ENCODE results near the gene SUSD2.

Gene SUSD2

DNA sequence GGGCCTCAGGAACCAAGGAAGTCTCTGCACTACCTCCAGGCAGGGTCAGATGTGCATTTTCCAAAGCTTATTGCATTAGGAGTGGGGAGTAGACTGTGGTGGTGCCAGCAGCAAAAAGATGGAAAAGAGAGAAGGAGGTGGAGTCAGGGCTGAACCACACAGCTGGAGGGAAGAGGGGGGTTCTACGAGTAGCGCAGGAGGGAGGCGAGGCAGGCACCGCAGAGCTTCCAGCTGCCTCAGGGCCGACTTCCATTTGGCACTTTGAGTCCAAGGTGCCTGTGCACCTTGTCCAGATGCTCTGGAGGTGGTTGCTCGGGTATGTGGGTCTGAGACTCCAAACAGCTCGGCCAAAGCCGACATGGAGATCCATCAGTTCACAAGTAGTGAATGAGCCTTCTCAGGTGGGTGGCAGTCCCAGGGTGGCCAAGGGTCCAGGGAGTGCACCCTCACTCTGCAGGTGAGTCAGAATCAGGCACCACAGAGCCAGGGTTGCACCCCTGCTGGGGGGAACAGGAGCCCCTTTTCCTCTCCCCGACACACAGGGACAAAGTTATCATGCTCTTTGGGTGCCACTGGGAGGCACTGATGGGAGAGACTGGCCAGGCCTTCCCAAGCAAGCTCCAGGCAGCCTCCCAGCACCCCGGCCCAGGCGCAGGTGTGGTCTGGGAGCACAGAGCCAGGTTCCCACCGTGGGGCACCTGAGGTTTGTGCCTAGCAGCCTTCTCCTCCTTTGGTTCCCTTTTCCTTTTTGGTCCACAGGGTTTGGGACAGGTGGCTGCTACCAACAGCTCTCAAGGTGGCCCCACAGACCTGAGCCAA lies 33.4 kb downstream of the SUSD2 start:
- H3K9me3 ChIP-seq (ENCODE audit: low read length) = no peaks in the 10 kb centered on the region
- H3K4me2 ChIP-seq (ENCODE audit: low read length) = no peak overlapping the region
- no peaks in the 10 kb centered on the region for H4K20me1 ChIP-seq (ENCODE audit: insufficient read depth, low read length)
- H3K79me2 ChIP-seq (ENCODE audit: insufficient read depth, low read length) = no peaks in the 10 kb centered on the region
- no peak overlapping the region for H3K27ac ChIP-seq (ENCODE audit: low read depth, low read length, poor library complexity, severe bottlenecking)
- no peak overlapping the region for H2AFZ ChIP-seq (ENCODE audit: low read length)
- H3K27me3 ChIP-seq (ENCODE audit: insufficient read depth, low read length) = no peaks in the 10 kb centered on the region; the same call in 1 of the 2 replicates
- H3K4me1 ChIP-seq (ENCODE audit: insufficient read depth, low read length, severe bottlenecking) = no peaks in the 10 kb centered on the region
- TF ChIP-seq CTCF (IDR thresholded peaks at IDR 0.05; ENCODE audit: low read length) (no peak), EZH2 (IDR thresholded peaks at IDR 0.05; ENCODE audit: borderline replicate concordance, low read length) (no peak)
- H3K9ac ChIP-seq (ENCODE audit: low read length) = no peak overlapping the region
- H3K4me3 ChIP-seq (ENCODE audit: low read depth, low read length, poor library complexity, severe bottlenecking) = no peak overlapping the region
- H3K36me3 ChIP-seq (ENCODE audit: insufficient read depth, low read length) = no peaks in the 10 kb centered on the region
- no peaks in the 10 kb centered on the region for H3K9me2 ChIP-seq (ENCODE audit: low read depth, low read length)
- H3F3A ChIP-seq (ENCODE audit: insufficient read depth, low read length) = no peaks in the 10 kb centered on the region

GRCh38 chr22:24216541-24217209 lies 35.4 kb downstream of the SUSD2 start:
- TF ChIP-seq CTCF (IDR thresholded peaks at IDR 0.05; ENCODE audit: low read length) (no peak), EZH2 (IDR thresholded peaks at IDR 0.05; ENCODE audit: borderline replicate concordance, low read length) (no peak)
- Histone ChIP-seq H3K9me3 (ENCODE audit: low read length) (no peaks in the 10 kb centered on the region), H4K20me1 (ENCODE audit: insufficient read depth, low read length) (no peaks in the 10 kb centered on the region), H3F3A (ENCODE audit: insufficient read depth, low read length) (no peaks in the 10 kb centered on the region), H3K4me1 (ENCODE audit: insufficient read depth, low read length, severe bottlenecking) (no peaks in the 10 kb centered on the region), H3K27ac (ENCODE audit: low read depth, low read length, poor library complexity, severe bottlenecking) (no peak overlapping the region), H2AFZ (ENCODE audit: low read length) (no peak overlapping the region), H3K4me2 (ENCODE audit: low read length) (no peak overlapping the region), H3K9ac (ENCODE audit: low read length) (no peak overlapping the region), H3K36me3 (ENCODE audit: insufficient read depth, low read length) (no peaks in the 10 kb centered on the region), H3K4me3 (ENCODE audit: low read depth, low read length, poor library complexity, severe bottlenecking) (no peak overlapping the region), H3K9me2 (ENCODE audit: low read depth, low read length) (no peaks in the 10 kb centered on the region), H3K79me2 (ENCODE audit: insufficient read depth, low read length) (no peaks in the 10 kb centered on the region), H3K27me3 (ENCODE audit: insufficient read depth, low read length) (no peaks in the 10 kb centered on the region; the same call in 1 of the 2 replicates)

DNA sequence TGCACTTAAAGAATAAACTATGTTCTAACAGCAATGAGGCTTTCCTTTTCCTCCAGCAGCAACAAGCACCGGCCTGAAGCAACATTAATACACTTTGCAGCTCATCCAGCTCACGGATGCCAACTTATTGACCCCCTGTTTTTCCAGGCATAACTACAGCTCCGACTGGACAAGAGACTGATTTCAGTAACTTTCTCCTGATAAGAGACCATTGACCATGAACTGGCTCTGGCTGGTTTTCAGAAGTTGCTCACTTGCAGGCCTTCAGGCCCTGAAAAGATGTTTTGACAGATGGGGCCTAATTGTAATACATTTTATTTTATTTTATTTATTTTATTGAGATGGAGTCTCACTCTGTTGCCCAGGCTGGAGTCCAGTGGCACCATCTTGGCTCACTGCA lies 36.1 kb downstream of the SUSD2 start:
- H4K20me1 ChIP-seq (ENCODE audit: insufficient read depth, low read length) = no peaks in the 10 kb centered on the region
- no peak overlapping the region for H3K27ac ChIP-seq (ENCODE audit: low read depth, low read length, poor library complexity, severe bottlenecking)
- no peak overlapping the region for H3K4me2 ChIP-seq (ENCODE audit: low read length)

More for the DNA sequence above, 36.1 kb downstream of the SUSD2 start:
- no peaks in the 10 kb centered on the region for H3K79me2 ChIP-seq (ENCODE audit: insufficient read depth, low read length)
- no peaks in the 10 kb centered on the region for H3F3A ChIP-seq (ENCODE audit: insufficient read depth, low read length)
- no peaks in the 10 kb centered on the region for H3K36me3 ChIP-seq (ENCODE audit: insufficient read depth, low read length)
- H3K9me2 ChIP-seq (ENCODE audit: low read depth, low read length) = no peaks in the 10 kb centered on the region
- no peak overlapping the region for H3K9ac ChIP-seq (ENCODE audit: low read length)
- no peaks in the 10 kb centered on the region for H3K4me1 ChIP-seq (ENCODE audit: insufficient read depth, low read length, severe bottlenecking)
- no peak overlapping the region for H3K4me3 ChIP-seq (ENCODE audit: low read depth, low read length, poor library complexity, severe bottlenecking)
- TF ChIP-seq CTCF (IDR thresholded peaks at IDR 0.05; ENCODE audit: low read length) (no peak), EZH2 (IDR thresholded peaks at IDR 0.05; ENCODE audit: borderline replicate concordance, low read length) (no peak)
- no peaks in the 10 kb centered on the region; the same call in 1 of the 2 replicates for H3K27me3 ChIP-seq (ENCODE audit: insufficient read depth, low read length)
- no peak overlapping the region for H2AFZ ChIP-seq (ENCODE audit: low read length)
- H3K9me3 ChIP-seq (ENCODE audit: low read length) = no peaks in the 10 kb centered on the region
